PC-9 (cell line): ENCODE data around the gene SNUPN.

Experiments used
- CTCF ChIP-seq: fragments of 200-600 bp; sonication (generic); conservative IDR thresholded peaks from 2 replicates; pipeline ENCODE4 v1.6.1; 2017; ENCODE audit warnings: mixed run types, antibody characterized with exemption, mild to moderate bottlenecking, moderate library complexity
- EZH2 ChIP-seq: fragments of 200-600 bp; sonication (generic); IDR thresholded peaks from 2 replicates; pipeline ENCODE4 v1.8.0; 2017; ENCODE audit warnings: antibody characterized with exemption, low read depth

GRCh38 chr15:75640483-75641178 lies 15.1 kb upstream of the SNUPN start:
- TF ChIP-seq CTCF (peak; percentile 58), EZH2 (no peak)
